Gastroesophageal sphincter (tissue), 4 donors: ENCODE measurements around the gene UQCC2. TPM values are rescaled to one million over a fixed set of nuclear protein-coding genes. Genes with fewer than 3 reads are reported as not detected.

ENCODE experiments used
- ATAC-seq: fragments of 150-250 bp; one replicate; pipeline ENCODE4 v1.9.1; 2016; ENCODE audit warnings: mild to moderate bottlenecking, moderate library complexity
- H3K27ac ChIP-seq, 4 donors: fragments of 200-600 bp; sonication (generic) in 3 of 4; 1 replicate in 3 of 4; 2 replicates in 1 of 4; pipeline ENCODE4 v1.5.1; 2016 to 2019
- H3K27me3 ChIP-seq: fragments of 200-600 bp; sonication (generic); one replicate; pipeline ENCODE4 v1.5.1; 2019
- H3K36me3 ChIP-seq, 2 donors: fragments of 200-600 bp; sonication (generic); one replicate each; pipeline ENCODE4 v1.5.1; 2019; ENCODE audit warnings: control low read depth in 1 of 2
- H3K4me1 ChIP-seq, 3 donors: fragments of 200-600 bp; sonication (generic); 1 replicate in 2 of 3; 2 replicates in 1 of 3; pipeline ENCODE4 v1.5.1; 2016 to 2019; ENCODE audit warnings: control low read depth in 2 of 3
- H3K4me3 ChIP-seq, 2 donors: fragments of 200-600 bp; sonication (generic); one replicate each; pipeline ENCODE4 v1.5.1; 2019; ENCODE audit warnings: mild to moderate bottlenecking in 1 of 2, moderate library complexity in 1 of 2
- H3K9me3 ChIP-seq, 3 donors: fragments of 200-600 bp; sonication (generic); one replicate each; pipeline ENCODE4 v1.5.1; 2017 to 2019; ENCODE audit warnings: control low read depth in 2 of 3
- CTCF ChIP-seq, 4 experiments: fragments of 200-600 bp in 2 of 4; fragments of 450-650 bp in 2 of 4; sonication (generic) in 1 of 4; IDR thresholded peaks; one replicate each; pipeline ENCODE4 v1.5.1; 2017 to 2019; ENCODE audit warnings: antibody characterized with exemption in 4 of 4, mild to moderate bottlenecking in 2 of 4, moderate library complexity in 2 of 4
- EP300 ChIP-seq: sonication (generic); formaldehyde crosslinking; IDR thresholded peaks from one replicate; pipeline ENCODE4 v1.6.1; 2017; ENCODE audit warnings: antibody characterized with exemption, mild to moderate bottlenecking
- POLR2A ChIP-seq, 2 donors: fragments of 450-650 bp; IDR thresholded peaks; one replicate each; pipeline ENCODE4 v1.6.1; 2017; ENCODE audit warnings: antibody characterized with exemption in 2 of 2, mild to moderate bottlenecking in 2 of 2, moderate library complexity in 1 of 2
- POLR2AphosphoS5 ChIP-seq: sonication (generic); formaldehyde crosslinking; IDR thresholded peaks from one replicate; pipeline ENCODE4 v1.6.1; 2017; ENCODE audit warnings: antibody characterized with exemption
- WGBS, 2 donors: methylation state at CpG; one replicate each; pipeline ENCODE4 v1.1.5; 2018; ENCODE audit warnings: low coverage in 1 of 2; 5-methylcytosine and 5-hydroxymethylcytosine counted together
- total RNA-seq, 4 donors: library from RNA; depleted of rRNA; stranded (reverse); fragments of >200 nt; gene quantifications; one replicate each; pipeline ENCODE4 v1.1.0, GENCODE V29; 2016

Gene UQCC2
- total RNA-seq, 4 donors from 2014 or later: 14.5 to 25.3 (median 17.7) TPM

- Histone ChIP-seq H3K4me3 (no peak overlapping the region), H3K36me3 (peaks cover 0 to 87% of the 10 kb centered on the region in 2 donors), H3K9me3 (no peaks in the 10 kb centered on the region), H3K4me1 (peaks cover 0 to 8% (median 0%) of the 10 kb centered on the region in 3 donors), H3K27ac (no peak overlapping the region), H3K27me3 (peaks cover 30% of the 10 kb centered on the region)
- 60 to 93% methylated on average over 2 to 5 of the region's 15 CpGs for WGBS, 2 donors
- no peak for ATAC-seq
- TF ChIP-seq POLR2AphosphoS5: no peak
- TF ChIP-seq CTCF (IDR thresholded peaks at IDR 0.05): no peak
- no peak for TF ChIP-seq EP300
- no peak for TF ChIP-seq POLR2A (IDR thresholded peaks at IDR 0.05)
Observed at GRCh38 chr6:33676416-33677142, 34.9 kb downstream of the UQCC2 start.

GRCh38 chr6:33675968-33676367, 35.5 kb downstream of the UQCC2 start:
- no peak overlapping the region for H3K27ac ChIP-seq
- ATAC-seq: no peak
- no peaks in the 10 kb centered on the region for H3K9me3 ChIP-seq
- no peak overlapping the region for H3K4me3 ChIP-seq
- H3K4me1 ChIP-seq: peaks cover 0 to 8% (median 0%) of the 10 kb centered on the region in 3 donors
- WGBS, 2 donors: no CpG with 5 or more reads among the region's 7 CpGs
- no peak for TF ChIP-seq POLR2A (IDR thresholded peaks at IDR 0.05)
- no peak for TF ChIP-seq EP300
- TF ChIP-seq CTCF (IDR thresholded peaks at IDR 0.05): no peak
- TF ChIP-seq POLR2AphosphoS5: no peak
- H3K36me3 ChIP-seq: peaks cover 0 to 83% of the 10 kb centered on the region in 2 donors
- peaks cover 36% of the 10 kb centered on the region for H3K27me3 ChIP-seq

- H3K4me1 ChIP-seq: peaks cover 0 to 8% (median 0%) of the 10 kb centered on the region in 3 donors
- H3K9me3 ChIP-seq: no peaks in the 10 kb centered on the region
- no peak overlapping the region for H3K27ac ChIP-seq
- TF ChIP-seq POLR2AphosphoS5 (no peak), POLR2A (IDR thresholded peaks at IDR 0.05) (no peak), EP300 (no peak), CTCF (IDR thresholded peaks at IDR 0.05) (no peak)
- no peak for ATAC-seq
- no peak overlapping the region for H3K4me3 ChIP-seq
- WGBS, 2 donors: 40 to 42% methylated on average over 2 to 3 of the region's 7 CpGs
- peaks cover 0 to 84% of the 10 kb centered on the region in 2 donors for H3K36me3 ChIP-seq
- peaks cover 40% of the 10 kb centered on the region for H3K27me3 ChIP-seq
Observed at GRCh38 chr6:33673851-33674250, 37.6 kb downstream of the UQCC2 start.

GRCh38 chr6:33672808-33673207, 38.7 kb downstream of the UQCC2 start:
- Histone ChIP-seq H3K9me3 (no peaks in the 10 kb centered on the region), H3K4me3 (no peak overlapping the region), H3K4me1 (peaks cover 0 to 8% (median 0%) of the 10 kb centered on the region in 3 donors), H3K27ac (no peak overlapping the region), H3K27me3 (peaks cover 38% of the 10 kb centered on the region), H3K36me3 (peaks cover 0 to 84% of the 10 kb centered on the region in 2 donors)
- no peak for TF ChIP-seq EP300
- peak in 3 of 4 experiments; percentile 40 to 60 (median 54) for TF ChIP-seq CTCF (IDR thresholded peaks at IDR 0.05)
- TF ChIP-seq POLR2A (IDR thresholded peaks at IDR 0.05): no peak
- TF ChIP-seq POLR2AphosphoS5: peak; percentile 33
- peak; percentile 79 for ATAC-seq
- 20% methylated on average over 1 of the region's 5 CpGs; no CpG with 5 or more reads in 1 of the 2 donors for WGBS, 2 donors

GRCh38 chr6:33671744-33672072, 39.8 kb downstream of the UQCC2 start:
- ATAC-seq: no peak
- Histone ChIP-seq H3K4me3 (no peak overlapping the region), H3K36me3 (peaks cover 0 to 84% of the 10 kb centered on the region in 2 donors), H3K4me1 (peaks cover 0 to 8% (median 0%) of the 10 kb centered on the region in 3 donors), H3K9me3 (no peaks in the 10 kb centered on the region), H3K27me3 (peaks cover 37% of the 10 kb centered on the region), H3K27ac (no peak overlapping the region)
- WGBS, 2 donors: 100% methylated on average over 1 of the region's 3 CpGs; no CpG with 5 or more reads in 1 of the 2 donors
- no peak for TF ChIP-seq POLR2A (IDR thresholded peaks at IDR 0.05)
- no peak for TF ChIP-seq CTCF (IDR thresholded peaks at IDR 0.05)
- no peak for TF ChIP-seq POLR2AphosphoS5
- no peak for TF ChIP-seq EP300
